T-helper 1 cell treated with Interleukin-12 subunit alpha and Interleukin-12 subunit beta and Interleukin-4 antibody, amounts not matched to agents 30 ng/mL and 1 ng/mL, for 36 hours (primary cell): ENCODE results near the gene USP32. TPM values are rescaled to one million over a fixed set of nuclear protein-coding genes. Genes with fewer than 3 reads are reported as not detected.
"Not testable (repeated sequence)": the region's sequence is repeated elsewhere in the genome, so short reads cannot be mapped to it uniquely, and the experiment has no call there.

Experiments used
- intact Hi-C: fragments of 100-400 bp; cut with micrococcal nuclease; formaldehyde crosslinking; loops from one replicate; pipeline ENCODE4 v1.15.1; 2024
- total RNA-seq: library from RNA; stranded (reverse); gene quantifications from 2 replicates; pipeline ENCODE4 v1.2.3, GENCODE V29; 2022

Gene USP32
- total RNA-seq, 1 donor from 2014 or later, result 42.5 TPM

GRCh38 chr17:60186846-60187745, 204.8 kb downstream of the USP32 start:
- intact Hi-C loops, result not testable (repeated sequence)

GRCh38 chr17:60186372-60186771, 205.6 kb downstream of the USP32 start:
- intact Hi-C loops, result not testable (repeated sequence)

- intact Hi-C loops, result not testable (repeated sequence)
Observed at GRCh38 chr17:60180380-60180779, 211.6 kb downstream of the USP32 start.

- intact Hi-C loops, result loop anchor here (10.0 kb wide), 1 partner anchor 283 kb away; the partner anchor contains the start of genes RPS6KB1 and TUBD1
Observed at GRCh38 chr17:60178180-60178579, 213.8 kb downstream of the USP32 start.

GRCh38 chr17:60176763-60177162, 215.2 kb downstream of the USP32 start:
- intact Hi-C loops, result loop anchor here (10.0 kb wide), 1 partner anchor 282 kb away; the partner anchor contains the start of genes RPS6KB1 and TUBD1

- intact Hi-C loops, result loop anchor here (1.0 to 10.0 kb wide), 2 partner anchors 31 to 280 kb away; partner anchors contain the start of genes RPS6KB1 and TUBD1
Observed at GRCh38 chr17:60174767-60175166, 217.2 kb downstream of the USP32 start.

- intact Hi-C loops, result loop anchor here (1.0 to 10.0 kb wide), 2 partner anchors 31 to 279 kb away; partner anchors contain the start of genes RPS6KB1 and TUBD1
Observed at GRCh38 chr17:60174035-60174434, 217.9 kb downstream of the USP32 start.

- intact Hi-C loops, result loop anchor here (10.0 kb wide), 1 partner anchor 279 kb away; the partner anchor contains the start of genes RPS6KB1 and TUBD1
Observed at GRCh38 chr17:60173304-60173819, 218.6 kb downstream of the USP32 start.

- intact Hi-C loops, result loop anchor here (10.0 kb wide), 1 partner anchor 277 kb away; the partner anchor contains the start of genes RPS6KB1 and TUBD1
Observed at GRCh38 chr17:60171753-60172079, 220.2 kb downstream of the USP32 start.

GRCh38 chr17:60170835-60171752, 220.8 kb downstream of the USP32 start:
- intact Hi-C loops, result loop anchor here (1.0 to 10.0 kb wide), 4 partner anchors 20 to 276 kb away; partner anchors contain the start of genes RPS6KB1, TUBD1 and USP32

- intact Hi-C loops, result loop anchor here (1.0 to 10.0 kb wide), 4 partner anchors 19 to 275 kb away; partner anchors contain the start of genes RPS6KB1, TUBD1 and USP32
Observed at GRCh38 chr17:60169921-60170817, 221.8 kb downstream of the USP32 start.

- intact Hi-C loops, result no loop called here
Observed at GRCh38 chr17:60168654-60169053, 223.3 kb downstream of the USP32 start.

GRCh38 chr17:60167065-60167741, 224.7 kb downstream of the USP32 start:
- intact Hi-C loops, result no loop called here

GRCh38 chr17:60165971-60166370, 226.0 kb downstream of the USP32 start:
- intact Hi-C loops, result no loop called here

GRCh38 chr17:60165223-60165622, 226.7 kb downstream of the USP32 start:
- intact Hi-C loops, result no loop called here

- intact Hi-C loops, result no loop called here
Observed at GRCh38 chr17:60164697-60165096, 227.2 kb downstream of the USP32 start.

GRCh38 chr17:60164164-60164563, 227.8 kb downstream of the USP32 start:
- intact Hi-C loops, result no loop called here

GRCh38 chr17:60163108-60163784, 228.7 kb downstream of the USP32 start:
- intact Hi-C loops, result no loop called here
